ENCODE data around the gene EPHB2. TPM values are rescaled to one million over a fixed set of nuclear protein-coding genes. Genes with fewer than 3 reads are reported as not detected.

EPHB2 gene
- 72.0 and 123 TPM in 2 replicates for total RNA-seq

GRCh38 chr1:22710701-22711049 lies at the start of gene EPHB2:
Gene EPHB2 (plus strand): TSS chr1:22710839. CDS start chr1:22710983, 144 bp downstream.

Small RNA genes within 50 kb of the gene (small RNA-seq; reads per million reads assigned to genes)
- gene MIR4253 (ENCODE audit: low replicate concordance) = not detected
- gene MIR4684 (ENCODE audit: low replicate concordance) = not detected

Other genes with a start within 250 kb of the EPHB2 start
- not detected in 2 replicates for gene EPHA8, start 147.3 kb upstream of the EPHB2 start, total RNA-seq
- 0.57 TPM in 1 of 2 replicates, not detected in the other for gene C1QA, start 74.2 kb upstream of the EPHB2 start, total RNA-seq
- gene C1QC, start 67.2 kb upstream of the EPHB2 start, total RNA-seq = 1.0 TPM in 1 of 2 replicates, not detected in the other
- gene C1QB, start 57.6 kb upstream of the EPHB2 start, total RNA-seq = 1.0 TPM in 1 of 2 replicates, not detected in the other